ENCODE data around the gene NAALADL1. TPM values are rescaled to one million over a fixed set of nuclear protein-coding genes. Genes with fewer than 3 reads are reported as not detected.

The NAALADL1 gene
- total and polyA plus RNA-seq, 2 experiments from 2014 or later = 11.1 to 13.7 TPM

GRCh38 chr11:65064847-65065240, 6.5 kb upstream of the NAALADL1 start (continued):
- TF ChIP-seq CTCF (conservative IDR thresholded peaks at IDR 0.05; ENCODE audit: low read depth in 2 of 2) (no peak), EZH2phosphoT487 (IDR thresholded peaks at IDR 0.05; ENCODE audit: unreplicated experiment) (no peak)

GRCh38 chr11:65063532-65063931, 5.2 kb upstream of the NAALADL1 start:
- H3K4me2 ChIP-seq = no peak overlapping the region
- H3K4me3 ChIP-seq = no peak overlapping the region
- no peaks in the 10 kb centered on the region for H3K9me2 ChIP-seq (ENCODE audit: insufficient read depth)
- no peak overlapping the region for H3K27ac ChIP-seq (ENCODE audit: low read depth)
- no peaks in the 10 kb centered on the region for H3F3A ChIP-seq (replicated peaks; ENCODE audit: low read depth)
- no peaks in the 10 kb centered on the region for H3K27me3 ChIP-seq (ENCODE audit: insufficient read depth)
- H3K36me3 ChIP-seq (ENCODE audit: insufficient read depth) = no peaks in the 10 kb centered on the region
- Mint-ChIP-seq H3K36me3 (ENCODE audit: low read depth) (no peaks in the 10 kb centered on the region), H3K9me3 (no peaks in the 10 kb centered on the region), H3K4me3 (no peak overlapping the region), H3K4me1 (peaks cover 34% of the 10 kb centered on the region), H3K27ac (no peak overlapping the region), H3K27me3 (ENCODE audit: insufficient read depth, low read depth, poor library complexity) (peaks cover 9% of the 10 kb centered on the region)
- ATAC-seq = no peak
- H3K79me2 ChIP-seq (replicated peaks; ENCODE audit: insufficient read depth) = no peaks in the 10 kb centered on the region
- no peaks in the 10 kb centered on the region for H4K20me1 ChIP-seq (replicated peaks; ENCODE audit: insufficient read depth)
- H2AFZ ChIP-seq = no peak overlapping the region
- H3K4me1 ChIP-seq (ENCODE audit: insufficient read depth) = peaks cover 13% of the 10 kb centered on the region
- no peak for DNase-seq (ENCODE audit: low spot score)
- TF ChIP-seq CREB1 (CRISPR knock-in tag; IDR thresholded peaks at IDR 0.05; ENCODE audit: low read depth) = no peak
- TF ChIP-seq STAT1 (IDR thresholded peaks at IDR 0.05; ENCODE audit: unreplicated experiment) = no peak
- TF ChIP-seq JUNB (IDR thresholded peaks at IDR 0.05; ENCODE audit: unreplicated experiment) = no peak
- no peak for TF ChIP-seq ZNF462 (CRISPR knock-in tag; IDR thresholded peaks at IDR 0.05)
- TF ChIP-seq EZH2 (IDR thresholded peaks at IDR 0.05; ENCODE audit: low read depth, unreplicated experiment) = no peak
- TF ChIP-seq EZH2phosphoT487 (IDR thresholded peaks at IDR 0.05; ENCODE audit: unreplicated experiment) = no peak
- no peak for TF ChIP-seq CTCF (conservative IDR thresholded peaks at IDR 0.05; ENCODE audit: low read depth in 2 of 2)
- TF ChIP-seq ZNF331 (CRISPR knock-in tag; IDR thresholded peaks at IDR 0.05; ENCODE audit: low read depth) = no peak
- TF ChIP-seq ZNF114 (CRISPR knock-in tag; IDR thresholded peaks at IDR 0.05) = no peak
- no peak for TF ChIP-seq NANOG (IDR thresholded peaks at IDR 0.05; ENCODE audit: borderline replicate concordance)
- TF ChIP-seq ETS1 (IDR thresholded peaks at IDR 0.05) = no peak
